Body of pancreas (tissue), 4 donors: ENCODE measurements around the gene ZNF883. TPM values are rescaled to one million over a fixed set of nuclear protein-coding genes. Genes with fewer than 3 reads are reported as not detected.

Experiments used
- ATAC-seq: fragments of 150-250 bp; one replicate; pipeline ENCODE4 v1.9.1; 2016
- DNase-seq, 4 donors: peaks; one replicate each; pipeline ENCODE4 v3.0.0-alpha.2; 2019
- H3K27ac ChIP-seq, 4 donors: fragments of 200-600 bp; sonication (generic); 1 replicate in 3 of 4; 2 replicates in 1 of 4; pipeline versions ENCODE4 v1.5.1 to v1.6.1; 2016 to 2019; ENCODE audit warnings: mild to moderate bottlenecking in 1 of 4, mixed read lengths in 1 of 4, moderate library complexity in 1 of 4
- H3K27me3 ChIP-seq, 2 donors: fragments of 200-600 bp; sonication (generic); one replicate each; pipeline ENCODE4 v1.6.0; 2016; ENCODE audit warnings: mild to moderate bottlenecking in 1 of 2
- H3K36me3 ChIP-seq, 2 donors: fragments of 200-600 bp; sonication (generic); replicated peaks in 1 of 2; 2 replicates each; pipeline ENCODE4 v1.5.1; 2016; ENCODE audit warnings: low read depth in 2 of 2; ENCODE audit not compliant: insufficient read depth in 1 of 2
- H3K4me1 ChIP-seq: fragments of 200-600 bp; sonication (generic); one replicate; pipeline ENCODE4 v1.6.0; 2016
- H3K4me3 ChIP-seq, 2 donors: fragments of 200-600 bp; sonication (generic); 1 replicate in 1 of 2; 2 replicates in 1 of 2; pipeline ENCODE4 v1.5.1; 2016 to 2019
- H3K9me3 ChIP-seq, 3 donors: fragments of 200-600 bp; sonication (generic); 1 replicate in 2 of 3; 2 replicates in 1 of 3; pipeline ENCODE4 v1.5.1; 2016
- POLR2A ChIP-seq, 3 donors: fragments of 450-650 bp; IDR thresholded peaks; one replicate each; pipeline ENCODE4 v1.6.1; 2016; ENCODE audit warnings: antibody characterized with exemption in 3 of 3, mild to moderate bottlenecking in 2 of 3
- WGBS, 2 donors: methylation state at CpG; one replicate each; pipeline ENCODE4 v1.1.5; 2017; 5-methylcytosine and 5-hydroxymethylcytosine counted together
- intact Hi-C: fragments of 100-400 bp; cut with DNase I; formaldehyde crosslinking; loops from one replicate; pipeline ENCODE4 v1.15.1; 2023
- total RNA-seq, 2 donors: library from RNA; depleted of rRNA; stranded (reverse); fragments of >200 nt; gene quantifications; one replicate each; pipeline ENCODE4 v1.1.0, GENCODE V29; 2016
- TF ChIP-seq, protein P1 (sequence below), 7 experiments: fragments of 450-650 bp in 4 of 7; fragments of 200-600 bp in 3 of 7; sonication (generic) in 3 of 7; IDR thresholded peaks; one replicate each; pipeline ENCODE4 v1.5.1; 2016 to 2019; ENCODE audit warnings: antibody characterized with exemption in 7 of 7

The ZNF883 gene
- total RNA-seq, 2 donors from 2014 or later, result 2.6 TPM; not detected in 1

DNA sequence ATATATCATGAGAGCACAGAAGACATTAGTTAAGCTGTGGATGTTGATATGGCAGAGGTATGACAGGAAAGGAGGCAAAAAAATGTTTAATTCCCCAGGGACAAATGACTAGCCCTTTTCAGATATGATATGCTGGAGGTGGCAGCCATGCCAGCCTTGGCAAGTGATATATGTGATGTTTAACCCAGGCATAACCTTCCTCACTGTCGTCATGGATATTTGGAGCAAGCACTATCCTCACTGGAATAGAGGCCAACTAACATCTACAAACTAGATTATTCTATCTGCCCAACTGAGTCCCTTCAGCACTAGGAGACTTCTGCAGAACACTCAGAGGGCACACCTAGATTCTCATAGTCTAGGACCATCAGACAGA is 94.0 kb downstream of the ZNF883 start:
- TF ChIP-seq, protein P1, sequence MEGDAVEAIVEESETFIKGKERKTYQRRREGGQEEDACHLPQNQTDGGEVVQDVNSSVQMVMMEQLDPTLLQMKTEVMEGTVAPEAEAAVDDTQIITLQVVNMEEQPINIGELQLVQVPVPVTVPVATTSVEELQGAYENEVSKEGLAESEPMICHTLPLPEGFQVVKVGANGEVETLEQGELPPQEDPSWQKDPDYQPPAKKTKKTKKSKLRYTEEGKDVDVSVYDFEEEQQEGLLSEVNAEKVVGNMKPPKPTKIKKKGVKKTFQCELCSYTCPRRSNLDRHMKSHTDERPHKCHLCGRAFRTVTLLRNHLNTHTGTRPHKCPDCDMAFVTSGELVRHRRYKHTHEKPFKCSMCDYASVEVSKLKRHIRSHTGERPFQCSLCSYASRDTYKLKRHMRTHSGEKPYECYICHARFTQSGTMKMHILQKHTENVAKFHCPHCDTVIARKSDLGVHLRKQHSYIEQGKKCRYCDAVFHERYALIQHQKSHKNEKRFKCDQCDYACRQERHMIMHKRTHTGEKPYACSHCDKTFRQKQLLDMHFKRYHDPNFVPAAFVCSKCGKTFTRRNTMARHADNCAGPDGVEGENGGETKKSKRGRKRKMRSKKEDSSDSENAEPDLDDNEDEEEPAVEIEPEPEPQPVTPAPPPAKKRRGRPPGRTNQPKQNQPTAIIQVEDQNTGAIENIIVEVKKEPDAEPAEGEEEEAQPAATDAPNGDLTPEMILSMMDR (IDR thresholded peaks at IDR 0.05), result no peak
- no peak for TF ChIP-seq POLR2A (IDR thresholded peaks at IDR 0.05)
- WGBS, 2 donors, result 23 to 42% methylated on average over 1 of the region's 1 CpG

DNA sequence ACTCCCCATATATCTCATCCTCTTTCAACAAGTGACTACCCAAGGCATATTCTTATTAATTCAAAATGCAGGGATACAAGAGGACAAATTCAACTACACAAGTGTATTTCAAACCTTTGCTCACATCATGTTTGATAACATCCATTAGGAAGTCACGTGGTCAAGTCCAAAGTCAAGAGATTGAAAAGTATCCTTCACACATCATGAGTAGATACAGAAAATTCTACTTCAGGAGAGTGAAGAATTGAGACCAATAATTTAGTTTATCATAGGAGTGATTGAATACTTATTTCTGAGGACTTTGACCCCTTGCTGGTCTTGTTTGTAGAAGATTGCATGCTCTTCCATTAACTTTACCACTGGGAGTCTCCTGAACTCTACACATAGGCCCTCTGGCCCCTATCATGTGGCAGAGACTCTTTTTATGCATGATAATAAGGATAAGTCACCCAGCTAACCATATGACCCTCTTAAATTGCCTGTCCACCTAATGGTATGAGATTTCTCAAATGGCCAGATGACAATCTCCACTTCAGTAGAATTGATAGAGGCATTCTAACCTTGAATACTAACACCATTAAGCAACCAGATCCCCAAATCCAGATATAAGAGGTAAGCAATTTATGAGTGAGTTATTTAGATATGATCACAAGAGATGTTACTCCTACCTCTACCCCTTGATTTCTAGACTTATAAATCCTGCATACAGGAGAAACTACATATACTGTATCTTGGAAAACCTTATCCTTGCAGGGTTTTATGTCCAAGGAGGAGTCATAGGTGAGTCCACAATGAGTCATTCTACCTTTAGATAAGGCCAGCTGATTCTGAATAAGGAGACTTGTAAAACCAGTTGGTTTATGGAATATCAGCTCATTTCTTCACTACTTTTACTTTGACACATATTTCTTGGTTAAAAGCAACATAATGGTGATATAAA is 94.7 kb downstream of the ZNF883 start:
- peaks cover 6% of the 10 kb centered on the region for H3K4me1 ChIP-seq
- intact Hi-C loops, result no loop called here
- H3K36me3 ChIP-seq, result no peaks in the 10 kb centered on the region
- TF ChIP-seq, protein P1 (IDR thresholded peaks at IDR 0.05), result no peak
- no peak for TF ChIP-seq POLR2A (IDR thresholded peaks at IDR 0.05)
- 54 to 75% methylated on average over 1 of the region's 1 CpG for WGBS, 2 donors
- no peak for DNase-seq
- no peaks in the 10 kb centered on the region for H3K27me3 ChIP-seq
- H3K27ac ChIP-seq, result no peak overlapping the region
- peak; percentile 65 for ATAC-seq
- no peaks in the 10 kb centered on the region for H3K9me3 ChIP-seq
- H3K4me3 ChIP-seq, result no peak overlapping the region

More for the DNA sequence above, 94.0 kb downstream of the ZNF883 start:
- H3K36me3 ChIP-seq, result no peaks in the 10 kb centered on the region
- peak in 1 of 4 donors; percentile 16 for DNase-seq
- intact Hi-C loops, result no loop called here
- H3K4me3 ChIP-seq, result no peak overlapping the region
- H3K9me3 ChIP-seq, result no peaks in the 10 kb centered on the region
- no peak for ATAC-seq
- no peaks in the 10 kb centered on the region for H3K27me3 ChIP-seq
- H3K4me1 ChIP-seq, result peaks cover 6% of the 10 kb centered on the region
- H3K27ac ChIP-seq, result no peak overlapping the region

DNA sequence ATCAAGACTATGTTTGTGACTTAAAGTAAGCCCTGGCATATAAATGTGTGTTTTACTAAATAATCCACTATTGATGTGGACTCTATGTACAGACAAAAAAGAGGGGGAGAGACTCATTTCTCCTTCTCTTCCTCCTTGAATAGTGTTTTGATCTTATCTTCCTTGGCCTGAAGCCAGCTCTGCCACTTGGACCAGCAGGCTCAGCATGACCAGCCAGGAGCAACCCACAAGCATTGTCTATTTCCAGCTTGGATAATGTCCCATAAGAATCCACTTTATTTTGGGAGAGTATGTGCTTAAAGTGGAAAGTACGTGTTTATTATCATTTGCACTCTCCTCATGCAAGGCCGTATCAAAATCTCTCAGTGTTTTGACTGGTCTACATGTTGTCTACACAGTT is 97.5 kb downstream of the ZNF883 start:
- DNase-seq, result no peak
- ATAC-seq, result no peak
- no peaks in the 10 kb centered on the region for H3K27me3 ChIP-seq
- TF ChIP-seq POLR2A (IDR thresholded peaks at IDR 0.05), result no peak
- TF ChIP-seq, protein P1 (IDR thresholded peaks at IDR 0.05), result no peak
- 67 to 77% methylated on average over 2 of the region's 2 CpGs for WGBS, 2 donors
- H3K4me3 ChIP-seq, result no peak overlapping the region
- intact Hi-C loops, result no loop called here
- H3K27ac ChIP-seq, result no peak overlapping the region
- no peaks in the 10 kb centered on the region for H3K36me3 ChIP-seq
- H3K4me1 ChIP-seq, result peaks cover 6% of the 10 kb centered on the region
- no peaks in the 10 kb centered on the region for H3K9me3 ChIP-seq

DNA sequence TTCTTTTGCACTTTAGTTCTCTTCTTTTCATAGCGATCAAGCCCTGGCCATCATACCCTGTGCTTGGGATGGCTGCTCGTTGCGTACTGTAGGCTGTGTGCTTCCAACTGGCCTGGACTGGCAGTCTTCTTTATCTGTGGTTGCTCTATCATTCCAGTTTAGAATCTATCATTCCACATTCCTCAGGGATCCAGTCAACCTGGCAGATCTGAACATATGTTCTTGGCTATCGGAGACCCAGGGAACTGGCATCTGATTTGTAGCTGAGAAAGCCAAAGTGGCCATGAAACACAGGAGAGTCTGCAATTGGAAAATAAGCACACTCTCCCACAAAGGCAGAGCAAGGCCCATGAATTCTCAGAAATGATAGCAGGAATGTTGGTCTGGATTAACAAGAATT is 98.7 kb downstream of the ZNF883 start:
- no peaks in the 10 kb centered on the region for H3K36me3 ChIP-seq
- intact Hi-C loops, result no loop called here
- H3K4me3 ChIP-seq, result no peak overlapping the region
- H3K27ac ChIP-seq, result no peak overlapping the region
- H3K4me1 ChIP-seq, result peaks cover 6% of the 10 kb centered on the region
- no peaks in the 10 kb centered on the region for H3K9me3 ChIP-seq
- ATAC-seq, result no peak
- TF ChIP-seq POLR2A (IDR thresholded peaks at IDR 0.05), result no peak
- DNase-seq, result no peak
- 95% methylated on average over 4 of the region's 4 CpGs for WGBS, 2 donors
- no peaks in the 10 kb centered on the region for H3K27me3 ChIP-seq

DNA sequence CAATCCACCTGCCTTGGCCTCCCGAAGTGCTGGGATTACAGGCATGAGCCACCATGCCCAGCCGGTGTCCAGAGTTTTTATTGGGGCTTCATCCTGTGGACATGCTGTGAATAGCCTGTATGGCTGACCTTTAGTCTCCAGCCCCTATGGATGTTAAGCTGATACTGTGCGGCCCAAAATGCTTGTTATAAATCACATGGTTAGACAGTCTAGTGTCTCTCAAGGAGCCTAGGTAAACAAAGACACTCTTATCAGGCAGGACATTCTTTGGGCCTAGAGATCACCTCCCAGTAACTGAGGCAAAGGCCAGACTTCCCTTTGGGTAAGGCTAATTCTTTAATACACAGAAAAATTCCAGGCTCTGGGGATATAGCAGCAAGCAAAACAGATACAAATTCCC is 99.4 kb downstream of the ZNF883 start:
- ATAC-seq, result no peak
- Histone ChIP-seq H3K36me3 (no peaks in the 10 kb centered on the region), H3K4me3 (no peak overlapping the region), H3K27me3 (no peaks in the 10 kb centered on the region), H3K4me1 (peaks cover 6% of the 10 kb centered on the region), H3K9me3 (no peaks in the 10 kb centered on the region), H3K27ac (no peak overlapping the region)
- WGBS, 2 donors, result 79 to 94% methylated on average over 2 to 3 of the region's 3 CpGs
- no peak for DNase-seq
- intact Hi-C loops, result no loop called here
- TF ChIP-seq, protein P1 (IDR thresholded peaks at IDR 0.05), result no peak
- TF ChIP-seq POLR2A (IDR thresholded peaks at IDR 0.05), result no peak
